GM12891 (cell line): ENCODE data around the gene NEIL1.
"Not testable (repeated sequence)": the region's sequence is repeated elsewhere in the genome, so short reads cannot be mapped to it uniquely, and the experiment has no call there.

Experiments
- DNase-seq: peaks from one replicate; pipeline ENCODE4 v3.0.0; 2011; ENCODE audit warnings: low spot score; ENCODE audit not compliant: insufficient read length
- FAIRE-seq: peaks from 2 replicates; lab custom pipeline; 2011; peaks lifted over from hg19 to GRCh38; lab: Jason Lieb, UNC
- PAX5 ChIP-seq: IDR thresholded peaks from 2 replicates; pipeline ENCODE4 v1.6.1; 2011; ENCODE audit warnings: low read length, moderate library complexity, mild to moderate bottlenecking; ENCODE audit not compliant: insufficient read depth, severe bottlenecking
- POLR2A ChIP-seq: IDR thresholded peaks from 2 replicates; pipeline ENCODE4 v1.6.1; 2011; ENCODE audit warnings: low read depth, low read length, control low read depth
- POLR2AphosphoS5 ChIP-seq: IDR thresholded peaks from 2 replicates; pipeline ENCODE4 v1.6.1; 2011; ENCODE audit warnings: low read depth, low read length, control low read depth
- POU2F2 ChIP-seq: IDR thresholded peaks from 2 replicates; pipeline ENCODE4 v1.6.1; 2011; ENCODE audit warnings: low read depth, mild to moderate bottlenecking, control low read depth, low read length, moderate library complexity
- SPI1 ChIP-seq: IDR thresholded peaks from 2 replicates; pipeline ENCODE4 v1.6.1; 2011; ENCODE audit warnings: low read depth, low read length, control low read depth
- TAF1 ChIP-seq: IDR thresholded peaks from 2 replicates; pipeline ENCODE4 v1.6.1; 2011; ENCODE audit warnings: low read depth, low read length, control low read depth

NEIL1 gene

DNA sequence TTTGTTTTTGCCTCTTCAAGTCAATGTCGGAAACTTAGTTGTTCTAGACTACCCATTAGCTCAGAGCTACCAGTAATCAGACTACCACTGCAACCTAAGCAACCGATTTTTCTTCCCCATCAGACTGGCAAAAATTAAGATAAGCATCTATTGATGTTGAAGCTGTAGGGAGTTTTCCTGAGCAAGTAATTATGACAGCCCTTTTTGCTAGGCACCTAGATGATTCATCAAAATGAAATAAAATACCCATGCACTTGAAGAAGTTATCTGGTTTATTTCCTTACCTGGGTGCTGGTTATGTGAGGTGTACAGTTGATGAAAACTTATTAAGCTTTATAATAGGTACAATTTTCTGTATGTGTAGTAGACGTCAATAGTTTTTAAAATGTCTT lies 11.5 kb upstream of the NEIL1 start:
- TF ChIP-seq SPI1, result no peak
- no peak for TF ChIP-seq POLR2AphosphoS5
- no peak for TF ChIP-seq PAX5
- no peak for TF ChIP-seq TAF1
- TF ChIP-seq POU2F2, result no peak
- TF ChIP-seq POLR2A, result no peak
- DNase-seq (no peak), FAIRE-seq (no peak)

DNA sequence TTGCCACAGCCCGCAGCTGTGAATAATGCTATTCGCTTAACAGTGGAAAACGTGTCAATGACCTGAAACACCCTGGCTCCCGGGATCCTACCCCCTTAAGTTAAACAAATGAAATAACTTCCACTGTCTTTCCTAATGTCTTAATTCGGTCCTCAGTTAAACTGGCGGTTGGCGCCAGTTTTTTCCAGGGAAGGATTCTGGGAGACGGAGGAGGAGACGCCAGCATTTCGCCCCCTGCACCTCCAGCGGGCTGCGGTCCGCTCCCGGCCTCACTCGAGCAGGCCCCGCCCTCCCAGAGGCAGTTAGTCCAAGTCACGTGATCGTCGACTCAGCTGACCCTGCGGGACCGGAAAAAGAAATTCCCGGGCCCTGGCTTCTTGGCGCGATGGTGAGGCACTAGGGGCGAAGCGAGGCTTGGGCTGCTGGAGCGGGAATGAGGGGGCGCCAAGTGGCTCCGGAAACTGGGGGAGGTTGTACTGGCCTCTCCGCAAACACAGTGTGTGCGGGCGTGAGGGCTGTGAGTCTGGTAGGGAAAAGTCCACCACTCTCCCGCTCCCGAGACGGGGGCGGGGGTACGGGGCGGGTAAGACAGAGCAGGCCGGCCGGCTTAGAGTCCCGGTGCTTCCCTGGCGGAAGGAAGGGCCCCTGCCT lies 11.0 kb upstream of the NEIL1 start, which contains the start of gene COMMD4:
COMMD4 (plus strand) TSS at position 359 of the 651 bp plus-strand sequence; CDS start at position 386, 27 bp downstream.
- FAIRE-seq, result peak; percentile 82
- no peak for TF ChIP-seq POU2F2
- TF ChIP-seq POLR2AphosphoS5, result no peak
- TF ChIP-seq POLR2A, result no peak
- peak; percentile 41; the same call in 1 of the 2 replicates for TF ChIP-seq TAF1
- no peak for TF ChIP-seq SPI1
- no peak for TF ChIP-seq PAX5
- peak; percentile 61 for DNase-seq

DNA sequence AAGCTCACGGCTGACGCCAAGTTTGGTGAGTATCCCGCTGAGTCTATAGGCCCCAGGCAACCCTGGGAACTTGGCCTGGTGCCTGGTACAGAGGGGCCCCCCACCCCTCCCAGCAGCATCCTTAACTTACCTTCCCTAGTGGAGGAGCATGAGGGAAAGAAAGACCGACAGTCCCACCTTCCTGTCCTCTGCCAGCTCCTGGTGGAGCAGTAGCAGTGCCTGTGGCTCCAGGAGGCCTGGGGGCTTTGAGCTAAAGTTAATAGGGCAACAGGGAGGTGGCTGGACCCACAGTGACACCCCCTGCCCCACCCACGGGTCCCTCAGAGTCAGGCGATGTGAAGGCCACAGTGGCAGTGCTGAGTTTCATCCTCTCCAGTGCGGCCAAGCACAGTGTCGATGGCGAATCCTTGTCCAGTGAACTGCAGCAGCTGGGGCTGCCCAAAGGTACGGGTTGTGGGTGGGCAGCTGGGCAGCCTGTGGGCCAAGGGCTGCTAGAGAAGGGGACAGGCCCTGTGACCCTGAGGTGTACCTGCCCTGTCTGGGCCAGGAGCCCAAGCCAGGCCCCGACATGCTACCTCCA lies 8.1 kb upstream of the NEIL1 start:
- no peak for TF ChIP-seq PAX5
- TF ChIP-seq TAF1, result no peak
- no peak for FAIRE-seq
- no peak for DNase-seq

DNA sequence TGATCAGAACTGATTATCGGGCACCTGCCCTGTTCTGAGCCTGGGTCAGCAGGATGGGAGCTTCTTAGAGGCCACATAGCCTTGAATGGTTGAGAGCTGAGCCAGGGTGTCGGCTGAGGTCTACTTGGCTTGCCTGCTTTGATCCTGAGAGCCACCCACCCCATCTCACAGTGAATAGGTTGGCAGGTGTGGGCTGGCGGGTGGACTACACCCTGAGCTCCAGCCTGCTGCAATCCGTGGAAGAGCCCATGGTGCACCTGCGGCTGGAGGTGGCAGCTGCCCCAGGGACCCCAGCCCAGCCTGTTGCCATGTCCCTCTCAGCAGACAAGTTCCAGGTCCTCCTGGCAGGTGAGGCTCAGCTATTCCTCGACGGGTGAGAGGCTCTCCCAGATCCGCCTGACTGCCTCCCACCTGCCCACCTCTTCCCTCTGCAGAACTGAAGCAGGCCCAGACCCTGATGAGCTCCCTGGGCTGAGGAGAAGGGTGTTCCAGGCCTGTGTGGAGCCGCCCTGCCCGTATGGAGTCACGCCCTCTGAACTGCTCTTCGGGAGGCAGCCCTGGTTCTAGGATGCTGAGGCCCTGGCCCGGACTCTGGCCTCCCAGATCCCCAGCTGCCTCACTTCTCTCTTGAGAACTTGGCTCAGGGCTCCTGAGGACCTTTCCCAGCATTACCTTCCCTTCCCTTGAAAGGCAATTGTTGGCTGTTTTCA lies 7.2 kb upstream of the NEIL1 start:
- DNase-seq (no peak), FAIRE-seq (no peak)
- TF ChIP-seq SPI1 (no peak), POLR2AphosphoS5 (no peak), PAX5 (no peak), POU2F2 (no peak), POLR2A (no peak), TAF1 (no peak)

DNA sequence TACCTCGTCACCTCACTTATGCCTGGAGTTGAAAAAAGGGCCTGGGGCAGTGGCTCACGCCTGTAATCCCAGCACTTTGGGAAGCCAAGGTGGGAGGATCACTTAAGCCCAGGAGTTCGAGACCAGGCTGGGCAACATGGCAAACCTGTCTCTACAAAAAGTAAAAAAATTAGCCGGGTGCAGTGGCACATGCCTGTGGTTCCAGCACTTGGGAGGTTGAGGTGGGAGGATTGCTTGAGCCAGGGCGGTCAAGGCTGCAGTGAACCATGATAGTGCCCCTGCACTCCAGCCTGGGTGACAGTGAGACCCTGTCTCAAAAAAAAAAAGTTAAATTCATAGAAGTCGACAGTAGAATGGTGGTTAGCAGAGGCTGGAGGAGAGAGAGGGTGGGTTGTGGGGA lies 4.6 kb upstream of the NEIL1 start:
- DNase-seq, result no peak
- TF ChIP-seq PAX5 (no peak), POU2F2 (no peak), POLR2A (no peak), SPI1 (no peak), TAF1 (no peak), POLR2AphosphoS5 (no peak)
- FAIRE-seq, result no peak

DNA sequence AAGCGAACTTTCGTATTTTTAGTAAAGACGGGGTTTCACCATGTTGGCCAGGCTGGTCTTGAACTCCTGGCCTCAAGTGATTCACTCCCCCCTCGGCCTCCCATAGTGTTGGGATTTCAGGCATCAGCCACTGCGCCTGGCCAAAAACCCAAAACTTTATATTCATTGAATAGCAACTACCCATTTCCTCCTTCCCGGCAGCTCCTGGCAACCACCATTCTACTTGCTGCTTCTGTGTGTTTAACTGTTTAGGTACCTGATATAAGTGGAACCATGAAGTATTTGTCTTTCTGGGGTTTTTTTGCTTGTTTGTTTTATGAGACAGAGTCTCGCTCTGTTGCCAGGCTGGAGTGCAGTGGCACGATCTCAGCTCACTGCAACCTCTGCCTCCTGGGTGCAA lies 2.9 kb upstream of the NEIL1 start:
- DNase-seq, FAIRE-seq: not testable (repeated sequence)

DNA sequence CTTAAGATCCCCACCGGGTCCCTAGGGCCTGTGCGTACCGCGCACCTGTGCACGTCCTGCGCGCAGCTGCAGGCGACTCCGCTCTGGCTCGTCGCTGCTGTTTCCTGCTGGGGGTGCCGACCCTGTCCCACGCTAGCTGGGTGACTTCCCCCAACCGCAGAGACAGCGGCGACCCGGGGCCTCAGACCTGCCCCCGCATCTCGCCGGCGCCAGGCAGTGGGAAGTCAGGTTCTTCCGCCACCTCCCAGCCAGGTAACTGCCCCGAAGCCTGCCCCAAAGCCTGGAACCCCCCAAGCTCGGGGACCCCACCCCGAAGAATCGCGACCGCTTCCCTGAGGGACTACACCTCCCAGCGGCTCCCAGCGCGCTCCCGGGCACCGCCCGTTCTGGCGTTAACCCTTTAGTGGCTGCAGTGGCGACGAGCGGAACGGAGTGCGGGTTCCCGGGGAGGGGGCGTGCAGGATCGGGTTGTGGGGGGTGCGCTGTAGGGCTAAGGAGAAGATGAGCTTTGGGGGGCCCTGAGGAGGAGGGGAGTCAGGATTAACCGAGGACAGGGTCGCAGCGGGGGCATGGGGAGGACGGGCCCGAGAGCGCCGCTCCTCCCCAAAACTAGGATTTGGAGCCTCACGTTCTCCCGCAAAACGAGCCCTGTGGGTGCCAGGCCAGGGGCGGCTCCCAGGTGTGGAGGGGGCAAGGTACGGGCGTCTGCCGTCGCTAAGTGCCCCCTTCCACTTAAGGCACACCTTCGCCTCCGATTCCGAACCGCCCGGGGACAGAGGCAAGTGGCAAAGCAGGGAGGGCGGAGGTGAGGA lies 589 bp downstream of the NEIL1 start:
- peak; percentile 97 for FAIRE-seq
- DNase-seq, result peak; percentile 66
- TF ChIP-seq POLR2AphosphoS5 (0 out of 2 replicates have a peak, but pooled peaks have one; percentile 37), PAX5 (no peak)

DNA sequence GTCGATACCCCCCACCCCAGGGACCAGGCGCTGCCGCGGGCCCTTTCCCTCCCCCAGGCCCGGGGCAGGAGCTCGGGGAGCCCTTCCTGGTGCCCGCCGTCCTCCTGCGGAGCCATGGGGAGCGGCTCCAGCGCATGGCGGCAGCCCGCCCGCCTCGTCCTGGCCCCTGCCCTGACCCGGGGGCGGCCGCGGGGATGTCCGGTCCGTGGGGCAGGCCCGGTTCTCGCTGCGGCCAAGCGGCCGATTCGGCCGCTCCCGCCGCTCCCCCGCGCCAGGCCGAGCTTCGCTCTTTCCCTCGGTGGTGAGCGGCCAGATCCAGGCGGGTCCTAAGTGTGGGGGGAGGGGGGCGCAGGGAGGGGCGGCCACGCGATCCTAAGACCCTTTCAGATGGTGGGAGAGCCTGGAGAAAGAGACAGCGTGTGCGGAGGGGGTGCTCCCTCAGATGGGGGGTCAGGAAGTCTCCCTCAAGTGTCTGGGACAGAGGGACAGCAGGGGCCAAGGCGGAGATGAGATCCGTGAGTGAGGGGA lies 1.3 kb downstream of the NEIL1 start:
- FAIRE-seq, result no peak
- TF ChIP-seq POLR2A (no peak), PAX5 (no peak), TAF1 (no peak)

DNA sequence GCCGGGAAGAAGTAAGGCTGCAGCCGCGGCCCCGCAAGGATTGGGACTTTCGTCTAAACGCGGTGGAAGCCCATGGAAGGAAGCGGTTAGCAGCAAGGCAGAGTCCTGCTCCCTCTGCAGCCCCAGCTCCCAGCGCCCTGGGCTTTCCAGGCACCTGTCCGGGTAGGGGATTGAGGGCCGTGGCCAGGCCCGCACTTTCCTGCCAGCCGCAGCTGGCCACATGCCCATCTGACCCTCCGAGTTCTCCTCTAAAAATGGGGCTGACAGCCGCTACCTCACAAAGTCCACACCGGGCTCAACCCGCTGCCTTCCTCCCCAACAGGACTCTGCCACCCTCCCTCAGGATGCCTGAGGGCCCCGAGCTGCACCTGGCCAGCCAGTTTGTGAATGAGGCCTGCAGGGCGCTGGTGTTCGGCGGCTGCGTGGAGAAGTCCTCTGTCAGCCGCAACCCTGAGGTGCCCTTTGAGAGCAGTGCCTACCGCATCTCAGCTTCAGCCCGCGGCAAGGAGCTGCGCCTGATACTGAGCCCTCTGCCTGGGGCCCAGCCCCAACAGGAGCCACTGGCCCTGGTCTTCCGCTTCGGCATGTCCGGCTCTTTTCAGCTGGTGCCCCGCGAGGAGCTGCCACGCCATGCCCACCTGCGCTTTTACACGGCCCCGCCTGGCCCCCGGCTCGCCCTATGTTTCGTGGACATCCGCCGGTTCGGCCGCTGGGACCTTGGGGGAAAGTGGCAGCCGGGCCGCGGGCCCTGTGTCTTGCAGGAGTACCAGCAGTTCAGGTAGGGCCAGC lies 1.9 kb downstream of the NEIL1 start:
- TF ChIP-seq POLR2A (no peak), PAX5 (no peak), SPI1 (no peak), POLR2AphosphoS5 (no peak), POU2F2 (no peak), TAF1 (no peak)
- peak; percentile 38 for FAIRE-seq
- DNase-seq, result no peak

More for the DNA sequence above, 1.3 kb downstream of the NEIL1 start:
- DNase-seq, result no peak

DNA sequence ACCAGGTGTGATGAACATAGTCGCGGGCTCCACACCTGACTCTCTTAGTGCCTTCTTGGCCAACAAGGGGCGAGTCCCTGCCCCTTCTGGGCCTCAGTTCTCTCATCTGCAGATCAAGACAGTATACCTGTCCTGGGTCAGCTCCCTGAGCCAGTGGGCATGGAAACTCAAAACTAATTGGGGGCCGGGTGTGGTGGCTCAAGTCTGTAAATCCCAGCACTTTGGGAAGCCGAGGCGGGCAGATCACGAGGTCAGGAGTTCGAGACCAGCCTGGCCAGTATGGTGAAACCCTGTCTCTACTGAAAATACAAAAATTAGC lies 2.5 kb downstream of the NEIL1 start:
- peak; percentile 31 for FAIRE-seq
- DNase-seq, result not testable (repeated sequence)
